Natural killer cell (primary cell): ENCODE data around the gene MYH4. TPM values are rescaled to one million over a fixed set of nuclear protein-coding genes. Genes with fewer than 3 reads are reported as not detected.

Source experiments
- ATAC-seq, 3 donors: fragments of 150-1000 bp in 2 of 3; fragments of 200-7000 bp in 1 of 3; cut with Tn5 transposase; 1 replicate in 1 of 3; 2 replicates in 2 of 3; pipeline ENCODE4 v1.10.0; 2021; ENCODE audit warnings: mild to moderate bottlenecking in 2 of 3, moderate library complexity in 2 of 3
- DNase-seq, 2 donors: peaks; one replicate each; pipeline versions ENCODE4 v3.0.0 to v3.0.0-alpha.2; 2013 to 2021; ENCODE audit warnings: mixed read lengths in 1 of 2
- H3K27ac ChIP-seq: one replicate; pipeline ENCODE4 v1.5.1; 2013; ENCODE audit warnings: mild to moderate bottlenecking, low read length
- H3K27me3 ChIP-seq: one replicate; pipeline ENCODE4 v1.6.1; 2013; ENCODE audit warnings: low read length; ENCODE audit not compliant: control insufficient read depth, insufficient read depth
- H3K36me3 ChIP-seq: one replicate; pipeline ENCODE4 v1.6.1; 2013; ENCODE audit warnings: low read length; ENCODE audit not compliant: control insufficient read depth, insufficient read depth
- H3K4me1 ChIP-seq: one replicate; pipeline ENCODE4 v1.6.1; 2013; ENCODE audit warnings: low read length; ENCODE audit not compliant: control insufficient read depth, insufficient read depth
- H3K4me3 ChIP-seq: one replicate; pipeline ENCODE4 v1.5.1; 2013; ENCODE audit warnings: low read length
- H3K9me3 ChIP-seq: one replicate; pipeline ENCODE4 v1.6.1; 2013; ENCODE audit warnings: low read length; ENCODE audit not compliant: control insufficient read depth, insufficient read depth
- H3K27ac Mint-ChIP-seq, 2 donors: one replicate each; pipeline ENCODE4 v1.8.0; 2022; ENCODE audit warnings: mild to moderate bottlenecking in 2 of 2, mixed read lengths in 2 of 2, moderate library complexity in 1 of 2
- H3K27me3 Mint-ChIP-seq, 2 donors: one replicate each; pipeline ENCODE4 v1.8.0; 2022; ENCODE audit warnings: low read depth in 2 of 2, mixed read lengths in 2 of 2
- H3K36me3 Mint-ChIP-seq: one replicate; pipeline ENCODE4 v1.8.0; 2022; ENCODE audit warnings: mixed read lengths
- H3K4me1 Mint-ChIP-seq, 2 donors: one replicate each; pipeline ENCODE4 v1.8.0; 2022; ENCODE audit warnings: mixed read lengths in 2 of 2
- H3K4me3 Mint-ChIP-seq: one replicate; pipeline ENCODE4 v1.8.0; 2022; ENCODE audit warnings: mild to moderate bottlenecking, moderate library complexity, mixed read lengths
- H3K9me3 Mint-ChIP-seq, 2 donors: one replicate each; pipeline ENCODE4 v1.8.0; 2022; ENCODE audit warnings: mixed read lengths in 2 of 2
- WGBS: methylation state at CpG from one replicate; pipeline ENCODE4 v1.1.7; 2013; ENCODE audit warnings: missing lambda C conversion rate; ENCODE audit not compliant: insufficient coverage; 5-methylcytosine and 5-hydroxymethylcytosine counted together
- intact Hi-C: fragments of 100-400 bp; cut with micrococcal nuclease; formaldehyde crosslinking; loops from one replicate; pipeline ENCODE4 v1.14.2; 2022
- total RNA-seq, 4 donors: library from RNA; stranded (reverse); fragments of 120-200 nt in 1 of 4; gene quantifications; one replicate each; pipeline versions ENCODE4 v1.2.3 to v1.2.4, GENCODE V29; 2013 to 2022
- TF ChIP-seq, protein P1 (sequence below): fragments of 200-600 bp; IDR thresholded peaks from one replicate; pipeline ENCODE4 v1.8.0; 2022; ENCODE audit warnings: antibody characterized with exemption

MYH4 gene
- total RNA-seq, 3 donors from 2014 or later (not counting 1 experiment from before 2014, with no cell fraction given): not detected

DNA sequence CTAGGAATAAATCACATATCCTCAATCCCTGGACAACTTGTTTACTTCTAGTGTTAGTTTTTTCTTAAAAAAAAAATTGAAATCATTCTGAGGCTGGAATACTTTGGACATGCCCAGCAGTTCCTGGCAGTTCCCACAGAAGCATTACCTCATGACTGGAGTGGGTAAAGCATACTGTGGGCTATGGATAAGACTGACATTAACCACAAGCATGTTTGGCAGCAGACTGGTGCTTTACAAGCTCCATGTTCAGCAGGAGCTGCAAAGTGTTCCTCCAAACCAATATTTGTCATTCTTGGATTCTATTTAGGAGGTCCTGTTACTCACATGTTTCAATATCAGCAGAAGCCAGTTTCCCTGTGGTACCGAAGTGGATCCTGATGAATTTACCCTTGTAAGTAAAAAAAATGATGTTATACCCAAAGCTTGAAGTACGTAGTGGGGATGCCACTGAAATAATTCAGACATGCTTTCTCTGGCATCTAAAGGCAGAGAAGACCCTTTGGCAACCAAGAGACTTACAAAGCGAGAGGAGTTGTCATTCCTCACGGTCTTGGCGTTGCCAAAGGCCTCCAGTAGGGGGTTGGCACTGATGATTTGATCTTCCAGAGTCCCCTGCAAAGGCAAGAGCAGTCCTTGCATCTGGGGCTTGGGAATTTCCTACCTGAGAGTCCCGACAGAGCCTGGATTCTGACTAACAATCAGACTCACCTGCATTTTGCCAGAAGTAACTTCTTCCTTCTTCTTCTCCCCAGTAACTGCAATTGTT, 44.1 kb upstream of the MYH4 start:
- H3K27ac Mint-ChIP-seq: no peak overlapping the region
- TF ChIP-seq, protein P1, sequence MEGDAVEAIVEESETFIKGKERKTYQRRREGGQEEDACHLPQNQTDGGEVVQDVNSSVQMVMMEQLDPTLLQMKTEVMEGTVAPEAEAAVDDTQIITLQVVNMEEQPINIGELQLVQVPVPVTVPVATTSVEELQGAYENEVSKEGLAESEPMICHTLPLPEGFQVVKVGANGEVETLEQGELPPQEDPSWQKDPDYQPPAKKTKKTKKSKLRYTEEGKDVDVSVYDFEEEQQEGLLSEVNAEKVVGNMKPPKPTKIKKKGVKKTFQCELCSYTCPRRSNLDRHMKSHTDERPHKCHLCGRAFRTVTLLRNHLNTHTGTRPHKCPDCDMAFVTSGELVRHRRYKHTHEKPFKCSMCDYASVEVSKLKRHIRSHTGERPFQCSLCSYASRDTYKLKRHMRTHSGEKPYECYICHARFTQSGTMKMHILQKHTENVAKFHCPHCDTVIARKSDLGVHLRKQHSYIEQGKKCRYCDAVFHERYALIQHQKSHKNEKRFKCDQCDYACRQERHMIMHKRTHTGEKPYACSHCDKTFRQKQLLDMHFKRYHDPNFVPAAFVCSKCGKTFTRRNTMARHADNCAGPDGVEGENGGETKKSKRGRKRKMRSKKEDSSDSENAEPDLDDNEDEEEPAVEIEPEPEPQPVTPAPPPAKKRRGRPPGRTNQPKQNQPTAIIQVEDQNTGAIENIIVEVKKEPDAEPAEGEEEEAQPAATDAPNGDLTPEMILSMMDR: no peak
- H3K4me3 Mint-ChIP-seq: no peak overlapping the region
- DNase-seq: no peak
- peaks cover 3 to 49% of the 10 kb centered on the region in 2 donors for H3K27me3 Mint-ChIP-seq
- ATAC-seq: no peak
- H3K4me3 ChIP-seq: no peak overlapping the region
- no peaks in the 10 kb centered on the region for H3K9me3 ChIP-seq
- H3K27me3 ChIP-seq: no peaks in the 10 kb centered on the region
- intact Hi-C loops: no loop called here
- no peak overlapping the region for H3K27ac ChIP-seq
- H3K9me3 Mint-ChIP-seq: no peaks in the 10 kb centered on the region
- H3K36me3 Mint-ChIP-seq: no peaks in the 10 kb centered on the region
- H3K36me3 ChIP-seq: no peaks in the 10 kb centered on the region
- no peaks in the 10 kb centered on the region for H3K4me1 Mint-ChIP-seq
- 75% methylated on average over 4 of the region's 6 CpGs for WGBS
- H3K4me1 ChIP-seq: no peaks in the 10 kb centered on the region

DNA sequence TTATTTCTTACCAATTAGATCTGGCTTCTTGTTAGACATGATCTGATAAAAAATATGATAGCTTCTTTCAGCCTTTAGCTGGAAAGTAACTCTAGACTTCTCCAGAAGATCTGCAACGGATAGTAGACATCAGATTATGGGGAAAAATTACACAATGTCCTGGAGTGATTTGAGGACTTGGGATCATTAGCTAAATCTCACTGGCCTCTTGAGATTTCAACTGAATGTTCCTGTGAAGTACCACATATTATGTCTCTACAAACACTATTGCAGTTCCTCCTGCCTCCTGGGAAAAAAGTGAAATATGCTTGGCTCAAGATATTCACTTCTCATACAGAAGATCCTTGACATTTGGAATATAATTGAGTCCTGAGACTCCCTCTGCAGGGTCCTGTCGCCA, 43.5 kb upstream of the MYH4 start:
- no peaks in the 10 kb centered on the region for H3K4me1 ChIP-seq
- DNase-seq (no peak), ATAC-seq (no peak)
- no peak overlapping the region for H3K27ac ChIP-seq
- H3K4me3 ChIP-seq: no peak overlapping the region
- Mint-ChIP-seq H3K4me1 (no peaks in the 10 kb centered on the region), H3K27ac (no peak overlapping the region), H3K4me3 (no peak overlapping the region), H3K27me3 (peaks cover 3 to 44% of the 10 kb centered on the region in 2 donors), H3K9me3 (no peaks in the 10 kb centered on the region), H3K36me3 (no peaks in the 10 kb centered on the region)
- H3K27me3 ChIP-seq: no peaks in the 10 kb centered on the region
- no peaks in the 10 kb centered on the region for H3K36me3 ChIP-seq
- 43% methylated on average over 2 of the region's 2 CpGs for WGBS
- no peaks in the 10 kb centered on the region for H3K9me3 ChIP-seq
- intact Hi-C loops: no loop called here
- TF ChIP-seq, protein P1: no peak

DNA sequence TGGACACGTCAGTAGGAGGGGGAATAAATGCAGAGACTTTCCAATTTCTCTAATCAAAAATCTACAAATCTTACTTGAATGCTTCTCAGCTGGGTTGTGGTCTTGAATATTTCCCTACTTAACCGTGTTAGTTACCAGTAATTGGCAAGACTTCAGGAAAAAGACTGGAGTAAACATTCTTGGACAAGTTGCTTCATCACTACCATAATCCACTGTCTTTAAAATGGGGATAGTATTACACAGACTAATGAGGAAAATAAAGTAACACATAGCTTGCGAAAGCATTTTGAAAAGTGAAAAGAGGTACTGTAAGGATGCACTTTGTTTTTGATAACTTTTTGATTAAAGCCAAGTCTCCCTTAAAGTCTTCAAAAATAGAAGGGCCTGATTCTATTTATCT, 30.6 kb upstream of the MYH4 start:
- no peak for ATAC-seq
- H3K27ac Mint-ChIP-seq: no peak overlapping the region
- H3K4me1 ChIP-seq: no peaks in the 10 kb centered on the region
- H3K27me3 Mint-ChIP-seq: peaks cover 13 to 63% of the 10 kb centered on the region in 2 donors
- no peaks in the 10 kb centered on the region for H3K4me1 Mint-ChIP-seq
- intact Hi-C loops: no loop called here
- no peaks in the 10 kb centered on the region for H3K9me3 ChIP-seq
- no peaks in the 10 kb centered on the region for H3K36me3 Mint-ChIP-seq
- H3K27ac ChIP-seq: no peak overlapping the region
- H3K36me3 ChIP-seq: no peaks in the 10 kb centered on the region
- H3K4me3 Mint-ChIP-seq: no peak overlapping the region
- no peak overlapping the region for H3K4me3 ChIP-seq
- TF ChIP-seq, protein P1: no peak
- 100% methylated on average over 1 of the region's 3 CpGs for WGBS
- no peaks in the 10 kb centered on the region for H3K27me3 ChIP-seq
- no peak for DNase-seq
- no peaks in the 10 kb centered on the region for H3K9me3 Mint-ChIP-seq

- Histone ChIP-seq H3K27ac (no peak overlapping the region), H3K4me1 (no peaks in the 10 kb centered on the region), H3K9me3 (no peaks in the 10 kb centered on the region), H3K27me3 (no peaks in the 10 kb centered on the region), H3K4me3 (no peak overlapping the region), H3K36me3 (no peaks in the 10 kb centered on the region)
- WGBS: 89% methylated on average over 2 of the region's 2 CpGs
- no peak for DNase-seq
- H3K4me1 Mint-ChIP-seq: no peaks in the 10 kb centered on the region
- intact Hi-C loops: no loop called here
- peaks cover 20 to 26% of the 10 kb centered on the region in 2 donors for H3K27me3 Mint-ChIP-seq
- ATAC-seq: no peak
- H3K36me3 Mint-ChIP-seq: peaks cover 23% of the 10 kb centered on the region
- H3K4me3 Mint-ChIP-seq: no peak overlapping the region
- H3K9me3 Mint-ChIP-seq: peaks cover 10 to 24% of the 10 kb centered on the region in 2 donors
- TF ChIP-seq, protein P1: no peak
- no peak overlapping the region for H3K27ac Mint-ChIP-seq
Measured at GRCh38 chr17:10492004-10492403, 22.6 kb upstream of the MYH4 start.
